GM12878 (cell line): ENCODE measurements around the gene PPP1R12B. TPM values are rescaled to one million over a fixed set of nuclear protein-coding genes. Genes with fewer than 3 reads are reported as not detected.

Experiments used
- ATAC-seq: fragments of 200-7000 bp; cut with Tn5 transposase; 3 replicates; pipeline ENCODE4 v1.9.1; 2020; ENCODE audit warnings: mild to moderate bottlenecking, moderate library complexity
- BruUV-seq: library from RNA; stranded (reverse); fragments of 400-500 nt; replicated peaks from 2 replicates; lab custom pipeline; 2021; lab: Mats Ljungman, UMichigan
- CTCF ChIA-PET: fragments of 300-600 bp; sonication (Branson Sonifier 250); formaldehyde crosslinking; extraction: SDS; loops from one replicate; lab custom pipeline; 2021; ENCODE audit warnings: inconsistent platforms; lab: Yijun Ruan, JAX
- POLR2A ChIA-PET: fragments of 350-600 bp; formaldehyde crosslinking; extraction: SDS; loops from one replicate; lab custom pipeline; 2021; ENCODE audit warnings: inconsistent platforms; lab: Charles Lee
- RAD21 ChIA-PET: fragments of 300-600 bp; sonication (Branson Sonifier 250); formaldehyde crosslinking; loops from one replicate; lab custom pipeline; 2023; ENCODE audit warnings: antibody characterized with exemption; ENCODE audit not compliant: unreplicated experiment; lab: Charles Lee
- SMC1A ChIA-PET: fragments of 300-600 bp; sonication (Branson Sonifier 250); formaldehyde crosslinking; loops from one replicate; lab custom pipeline; 2023; ENCODE audit not compliant: unreplicated experiment, uncharacterized antibody; lab: Charles Lee
- DNase-seq: peaks from one replicate; pipeline ENCODE4 v3.0.0-alpha.2; 2011; ENCODE audit warnings: low read depth, low spot score
- FAIRE-seq: peaks from 3 replicates; lab custom pipeline; 2011; peaks lifted over from hg19 to GRCh38; lab: Jason Lieb, UNC
- H2AFZ ChIP-seq: 2 replicates; pipeline ENCODE4 v1.6.0; 2011; ENCODE audit warnings: low read depth, low read length, control low read depth; ENCODE audit not compliant: control insufficient read depth
- H3K27ac ChIP-seq: 2 replicates; pipeline ENCODE4 v1.5.1; 2011; ENCODE audit warnings: control low read depth; ENCODE audit not compliant: control insufficient read depth, insufficient read depth
- H3K27me3 ChIP-seq, 2 experiments: replicated peaks in 1 of 2; 2 replicates each; pipeline versions ENCODE4 v1.6.0 to v1.6.1; 2011; ENCODE audit warnings: low read length in 1 of 2; ENCODE audit not compliant: control insufficient read depth in 2 of 2, insufficient read depth in 2 of 2
- H3K36me3 ChIP-seq, 2 experiments: 2 replicates each; pipeline ENCODE4 v1.5.1; 2011; ENCODE audit warnings: low read length in 1 of 2; ENCODE audit not compliant: control insufficient read depth in 2 of 2, insufficient read depth in 2 of 2
- H3K4me1 ChIP-seq: 2 replicates; pipeline ENCODE4 v1.6.1; 2011; ENCODE audit warnings: mild to moderate bottlenecking, low read length, moderate library complexity, mixed read lengths; ENCODE audit not compliant: control insufficient read depth, insufficient read depth
- H3K4me2 ChIP-seq: 2 replicates; pipeline ENCODE4 v1.6.0; 2011; ENCODE audit warnings: control low read depth; ENCODE audit not compliant: control insufficient read depth, insufficient read depth
- H3K4me3 ChIP-seq: fragments of 200-600 bp; sonication (generic); 2 replicates; pipeline ENCODE4 v1.5.1; 2016
- H3K79me2 ChIP-seq: 2 replicates; pipeline ENCODE4 v1.6.0; 2011; ENCODE audit warnings: low read length; ENCODE audit not compliant: control insufficient read depth, insufficient read depth
- H3K9ac ChIP-seq: 2 replicates; pipeline ENCODE4 v1.8.0; 2011; ENCODE audit warnings: low read length, control low read depth, mixed read lengths; ENCODE audit not compliant: control insufficient read depth, insufficient read depth
- H3K9me3 ChIP-seq: replicated peaks from 3 replicates; pipeline ENCODE4 v1.5.1; 2011; ENCODE audit warnings: mild to moderate bottlenecking, low read length; ENCODE audit not compliant: control insufficient read depth, insufficient read depth
- H4K20me1 ChIP-seq: 2 replicates; pipeline ENCODE4 v1.6.0; 2011; ENCODE audit not compliant: control insufficient read depth, insufficient read depth
- CBX3 ChIP-seq: fragments of 200-600 bp; sonication (generic); IDR thresholded peaks from 2 replicates; pipeline ENCODE4 v1.6.1; 2016; ENCODE audit warnings: low read depth, borderline replicate concordance
- CEBPZ ChIP-seq: fragments of 150-350 bp; IDR thresholded peaks from 2 replicates; pipeline ENCODE4 v1.6.1; 2016; ENCODE audit warnings: low read depth, low read length
- ESRRA ChIP-seq: IDR thresholded peaks from 2 replicates; pipeline ENCODE4 v1.6.1; 2012; ENCODE audit warnings: mild to moderate bottlenecking, low read length, improper control_type of control experiment
- IKZF1 ChIP-seq: fragments of 450-650 bp; conservative IDR thresholded peaks from 2 replicates; pipeline ENCODE4 v1.6.1; 2017; ENCODE audit warnings: antibody characterized with exemption, mild to moderate bottlenecking
- JUNB ChIP-seq: IDR thresholded peaks from 2 replicates; pipeline ENCODE4 v1.6.1; 2016; ENCODE audit warnings: antibody characterized with exemption, mild to moderate bottlenecking
- KAT2A ChIP-seq: conservative IDR thresholded peaks from 2 replicates; pipeline ENCODE4 v1.6.1; 2011; ENCODE audit warnings: low read depth, low read length; ENCODE audit not compliant: control insufficient read depth
- KDM1A ChIP-seq: fragments of 200-600 bp; sonication (generic); IDR thresholded peaks from 2 replicates; pipeline ENCODE4 v1.6.1; 2016; ENCODE audit warnings: borderline replicate concordance
- MXI1 ChIP-seq: fragments of 150-350 bp; IDR thresholded peaks from 2 replicates; pipeline ENCODE4 v1.6.1; 2011; ENCODE audit warnings: low read depth, mild to moderate bottlenecking, inconsistent platforms, low read length, improper control_type of control experiment
- NR2C1 ChIP-seq: fragments of 450-650 bp; IDR thresholded peaks from 2 replicates; pipeline ENCODE4 v1.6.1; 2017; ENCODE audit warnings: antibody characterized with exemption, mild to moderate bottlenecking, moderate library complexity
- RCOR1 ChIP-seq: conservative IDR thresholded peaks from 2 replicates; pipeline ENCODE4 v1.6.1; 2012; ENCODE audit warnings: low read depth, low read length, improper control_type of control experiment
- RELA ChIP-seq: fragments of 450-650 bp; IDR thresholded peaks from 2 replicates; pipeline ENCODE4 v1.8.0; 2014; ENCODE audit warnings: borderline replicate concordance; ENCODE audit not compliant: partially characterized antibody
- REST ChIP-seq: IDR thresholded peaks from 2 replicates; pipeline ENCODE4 v1.6.1; 2012; ENCODE audit warnings: mild to moderate bottlenecking, low read depth, low read length
- SPI1 ChIP-seq: IDR thresholded peaks from 2 replicates; pipeline ENCODE4 v1.6.1; 2011; ENCODE audit warnings: low read depth, mild to moderate bottlenecking, low read length, moderate library complexity, borderline replicate concordance; ENCODE audit not compliant: insufficient read depth
- ZNF274 ChIP-seq: IDR thresholded peaks from one replicate; pipeline ENCODE4 v1.8.0; 2011; ENCODE audit not compliant: insufficient read length, insufficient read depth
- WGBS: methylation state at CpG from one replicate; pipeline ENCODE4 v1.1.6; 2016; ENCODE audit warnings: low lambda C conversion rate; ENCODE audit not compliant: insufficient replicate concordance, insufficient coverage; ENCODE audit errors: missing lambda C conversion rate; 5-methylcytosine and 5-hydroxymethylcytosine counted together
- in situ Hi-C: fragments of 300-500 bp; cut with MboI; formaldehyde crosslinking; loops from 9 replicates; pipeline ENCODE4 v1.14.3; 2018; ENCODE audit warnings: mixed read lengths
- intact Hi-C: fragments of 100-400 bp; cut with micrococcal nuclease; formaldehyde crosslinking; loops from one replicate; pipeline ENCODE4 v1.14.2; 2022; ENCODE audit not compliant: unreplicated experiment
- polyA plus RNA-seq, 11 experiments: library from polyadenylated mRNA; depleted of rRNA in 4 of 11; unstranded in 6 of 11; stranded (reverse) in 5 of 11; fragments of >200 nt; fragmentation: Nextera tagmentation in 4 of 11; fragmentation: Illumina TruSeq in 1 of 11; extraction: Ambion mirVana in 4 of 11; extraction: Trizol in 1 of 11; gene quantifications; 1 replicate in 1 of 11; 2 replicates in 10 of 11; pipeline versions ENCODE4 v1.2.1 to v1.2.3, GENCODE V29; 2011 to 2016; ENCODE audit warnings: inconsistent platforms in 2 of 11, missing spikeins in 2 of 11, low read depth in 1 of 11
- total RNA-seq, 4 experiments: library from RNA; depleted of rRNA in 3 of 4; stranded (reverse); fragments of >200 nt in 3 of 4; fragmentation: Illumina TruSeq in 1 of 4; extraction: Trizol in 1 of 4; gene quantifications; 2 replicates each; pipeline versions ENCODE4 v1.2.1 to v1.2.3, GENCODE V29; 2013 to 2021
- TF ChIP-seq, protein P1 (sequence below): IDR thresholded peaks from 2 replicates; pipeline ENCODE4 v1.6.1; 2011; ENCODE audit warnings: borderline replicate concordance, low read depth, mild to moderate bottlenecking, moderate library complexity, mixed read lengths, low read length; ENCODE audit not compliant: insufficient read depth; ENCODE audit errors: extremely low read length

Gene PPP1R12B
- total and polyA plus RNA-seq, 10 of the 15 experiments (the other 5 are each of a cell fraction or from before 2014, with no cell fraction given): 0.29 to 9.4 (median 4.7) TPM

GRCh38 chr1:202615501-202616354, 267.2 kb downstream of the PPP1R12B start:
- Histone ChIP-seq H3K9ac (peak overlapping the region; percentile 56; the same call in 1 of the 2 replicates), H3K4me3 (peak overlapping the region; percentile 42; the same call in 1 of the 2 replicates), H3K4me1 (peaks cover 40% of the 10 kb centered on the region), H3K9me3 (no peaks in the 10 kb centered on the region), H3K36me3 (no peaks in the 10 kb centered on the region), H4K20me1 (no peaks in the 10 kb centered on the region), H3K4me2 (peak overlapping the region; percentile 94), H2AFZ (no peak overlapping the region), H3K27me3 (no peaks in the 10 kb centered on the region), H3K79me2 (no peaks in the 10 kb centered on the region), H3K27ac (peak overlapping the region; percentile 72)
- ChIA-PET SMC1A (interaction anchor here (0.9 to 2.7 kb wide), 5 partner anchors 42 to 147 kb away, joined by 3 to 8 read pairs (median 4); no protein-coding TSS in a partner anchor), RAD21 (interaction anchor here (1.2 kb wide), 1 partner anchor 10 kb away, joined by 5 read pairs; no protein-coding TSS in a partner anchor), CTCF (interaction anchor here (0.8 to 1.5 kb wide), 5 partner anchors 8 to 85 kb away, joined by 3 to 4 read pairs (median 4); no protein-coding TSS in a partner anchor), POLR2A (no interaction called here)
- DNase-seq (peak; percentile 70), FAIRE-seq (no peak), ATAC-seq (peak; percentile 85)
- WGBS: 8% methylated on average over 11 of the region's 11 CpGs
- intact Hi-C loops: loop anchor here (5.0 kb wide), 1 partner anchor 268 kb away; the partner anchor contains the start of gene PPP1R12B
- no TSS peak for BruUV-seq
- in situ Hi-C loops: no loop called here
- TF ChIP-seq JUNB (no peak), ZNF274 (no peak), NR2C1 (peak; percentile 69), MXI1 (0 out of 2 replicates have a peak, but pooled peaks have one; percentile 17), IKZF1 (peak; percentile 99), RCOR1 (no peak), ESRRA (no peak), REST (no peak), SPI1 (peak; percentile 97), KAT2A (no peak), CEBPZ (no peak), CBX3 (no peak), RELA (no peak), KDM1A (no peak)
- TF ChIP-seq, protein P1, sequence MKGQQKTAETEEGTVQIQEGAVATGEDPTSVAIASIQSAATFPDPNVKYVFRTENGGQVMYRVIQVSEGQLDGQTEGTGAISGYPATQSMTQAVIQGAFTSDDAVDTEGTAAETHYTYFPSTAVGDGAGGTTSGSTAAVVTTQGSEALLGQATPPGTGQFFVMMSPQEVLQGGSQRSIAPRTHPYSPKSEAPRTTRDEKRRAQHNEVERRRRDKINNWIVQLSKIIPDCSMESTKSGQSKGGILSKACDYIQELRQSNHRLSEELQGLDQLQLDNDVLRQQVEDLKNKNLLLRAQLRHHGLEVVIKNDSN: no peak
